Type B pancreatic cell (in vitro differentiated cells): Measurements from ENCODE around the gene BNIP2. TPM values are rescaled to one million over a fixed set of nuclear protein-coding genes. Genes with fewer than 3 reads are reported as not detected.

Experiments
- DNase-seq: peaks from one replicate; pipeline ENCODE4 v3.0.0; 2021; ENCODE audit warnings: mixed read lengths; ENCODE audit not compliant: unreplicated experiment; ENCODE audit errors: extremely low spot score
- H3K27ac Mint-ChIP-seq: 2 replicates; pipeline ENCODE4 v1.8.0; 2021; ENCODE audit warnings: mild to moderate bottlenecking, mixed read lengths
- H3K27me3 Mint-ChIP-seq: 2 replicates; pipeline ENCODE4 v1.8.0; 2021; ENCODE audit warnings: mixed read lengths
- H3K36me3 Mint-ChIP-seq: 2 replicates; pipeline ENCODE4 v1.8.0; 2021; ENCODE audit warnings: mixed read lengths
- H3K4me1 Mint-ChIP-seq: one replicate; pipeline ENCODE4 v1.8.0; 2021; ENCODE audit warnings: mixed read lengths; ENCODE audit not compliant: unreplicated experiment
- H3K4me3 Mint-ChIP-seq: 2 replicates; pipeline ENCODE4 v1.8.0; 2021; ENCODE audit warnings: mild to moderate bottlenecking, mixed read lengths
- H3K9me3 Mint-ChIP-seq: 2 replicates; pipeline ENCODE4 v1.8.0; 2021; ENCODE audit warnings: mixed read lengths
- CTCF ChIP-seq: fragments of 200-600 bp; sonication (generic); conservative IDR thresholded peaks from 2 replicates; pipeline ENCODE4 v1.5.0; 2021; ENCODE audit warnings: antibody characterized with exemption, mild to moderate bottlenecking
- total RNA-seq: library from RNA; stranded (reverse); gene quantifications from 2 replicates; pipeline ENCODE4 v1.2.1, GENCODE V29; 2021; ENCODE audit warnings: low replicate concordance

Gene BNIP2
- total RNA-seq, 1 donor from 2014 or later: 37.6 TPM

DNA sequence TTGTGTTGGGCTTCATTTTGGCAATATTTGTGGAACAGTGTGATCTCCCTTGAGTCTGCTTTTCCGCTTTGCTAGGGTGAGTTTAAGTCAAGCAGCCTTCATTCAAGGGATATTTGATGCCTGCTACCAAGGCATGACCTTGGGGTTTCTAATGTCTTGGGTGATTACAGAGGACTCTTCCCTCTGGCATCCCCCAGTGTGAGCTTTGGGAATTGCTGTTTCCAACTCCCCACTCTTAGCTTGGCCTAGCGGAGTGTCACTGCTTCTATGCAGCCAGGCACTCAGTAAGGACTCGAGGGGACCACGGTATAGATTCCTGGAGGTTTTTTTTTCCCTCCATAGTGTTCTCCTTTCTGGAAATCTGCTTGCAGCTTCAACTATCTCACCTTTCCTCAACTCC lies 56.4 kb downstream of the BNIP2 start:
- no peaks in the 10 kb centered on the region for H3K9me3 Mint-ChIP-seq
- DNase-seq: no peak
- TF ChIP-seq CTCF: peak; percentile 58
- H3K36me3 Mint-ChIP-seq: peaks cover 12% of the 10 kb centered on the region
- no peak overlapping the region for H3K4me3 Mint-ChIP-seq
- H3K4me1 Mint-ChIP-seq: peaks cover 8% of the 10 kb centered on the region
- no peak overlapping the region for H3K27ac Mint-ChIP-seq
- no peaks in the 10 kb centered on the region for H3K27me3 Mint-ChIP-seq

DNA sequence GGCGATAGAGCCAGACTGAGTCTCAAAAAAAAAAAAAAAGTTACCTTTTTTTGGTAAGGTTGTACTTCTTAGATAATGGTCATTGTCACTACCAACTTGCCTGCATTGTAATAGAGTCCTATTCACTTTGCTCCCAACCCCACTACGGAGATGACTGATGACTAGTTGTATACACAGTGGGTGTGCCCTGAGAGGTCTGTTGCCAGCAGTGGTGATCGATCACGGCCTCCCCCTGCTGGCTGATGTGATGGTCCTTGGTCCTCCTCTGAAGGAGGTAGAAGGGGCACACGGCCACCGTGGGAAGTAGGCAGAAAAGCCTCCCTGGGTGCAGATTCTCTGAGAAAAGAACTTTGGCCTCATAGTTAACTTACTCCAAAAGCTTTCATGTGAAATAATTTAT lies 66.8 kb downstream of the BNIP2 start:
- Mint-ChIP-seq H3K36me3 (no peaks in the 10 kb centered on the region), H3K9me3 (no peaks in the 10 kb centered on the region), H3K4me1 (peaks cover under 1% of the 10 kb centered on the region), H3K27ac (no peak overlapping the region), H3K4me3 (no peak overlapping the region), H3K27me3 (no peaks in the 10 kb centered on the region)
- peak; percentile 65 for TF ChIP-seq CTCF
- no peak for DNase-seq

- no peaks in the 10 kb centered on the region for H3K9me3 Mint-ChIP-seq
- no peaks in the 10 kb centered on the region for H3K36me3 Mint-ChIP-seq
- H3K4me3 Mint-ChIP-seq: no peak overlapping the region
- TF ChIP-seq CTCF: no peak
- H3K4me1 Mint-ChIP-seq: peaks cover 14% of the 10 kb centered on the region
- no peak for DNase-seq
- no peak overlapping the region for H3K27ac Mint-ChIP-seq
- H3K27me3 Mint-ChIP-seq: no peaks in the 10 kb centered on the region
Measured at GRCh38 chr15:59618406-59618805, 70.7 kb downstream of the BNIP2 start.

DNA sequence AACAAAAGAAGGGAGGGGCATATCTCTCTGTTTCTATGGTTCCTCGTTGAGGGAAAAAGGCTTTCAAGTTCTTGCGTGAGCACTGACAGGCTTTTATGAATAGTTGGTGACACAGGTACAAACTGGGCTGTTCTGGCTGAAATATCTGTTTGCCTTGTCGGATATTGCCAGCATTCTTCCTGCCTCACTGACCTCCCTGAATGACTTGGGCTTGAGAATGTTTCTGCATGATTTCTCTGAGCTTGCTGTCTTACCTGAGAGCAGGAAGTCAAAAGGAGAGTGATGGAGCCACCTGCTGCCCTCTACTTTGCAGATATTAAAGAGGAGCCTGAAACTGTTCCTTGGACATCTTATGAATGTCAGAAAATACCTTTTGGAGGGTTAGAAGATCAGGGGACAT lies 72.7 kb downstream of the BNIP2 start:
- Mint-ChIP-seq H3K36me3 (no peaks in the 10 kb centered on the region), H3K4me3 (peak overlapping the region; percentile 71), H3K9me3 (peaks cover under 1% of the 10 kb centered on the region), H3K4me1 (peaks cover 18% of the 10 kb centered on the region), H3K27me3 (peaks cover 7% of the 10 kb centered on the region), H3K27ac (peak overlapping the region; percentile 72)
- no peak for DNase-seq
- no peak for TF ChIP-seq CTCF

- no peak for DNase-seq
- TF ChIP-seq CTCF: no peak
- H3K4me3 Mint-ChIP-seq: peak overlapping the region; percentile 71
- H3K36me3 Mint-ChIP-seq: no peaks in the 10 kb centered on the region
- H3K27ac Mint-ChIP-seq: peak overlapping the region; percentile 38
- H3K9me3 Mint-ChIP-seq: peaks cover 3% of the 10 kb centered on the region
- H3K27me3 Mint-ChIP-seq: peaks cover 7% of the 10 kb centered on the region
- H3K4me1 Mint-ChIP-seq: peaks cover 21% of the 10 kb centered on the region
Measured at GRCh38 chr15:59615661-59616060, 73.5 kb downstream of the BNIP2 start.

- TF ChIP-seq CTCF: no peak
- H3K9me3 Mint-ChIP-seq: peaks cover 3% of the 10 kb centered on the region
Measured at GRCh38 chr15:59614153-59614552, 75.0 kb downstream of the BNIP2 start.

More at GRCh38 chr15:59614153-59614552, 75.0 kb downstream of the BNIP2 start:
- Mint-ChIP-seq H3K27ac (no peak overlapping the region), H3K4me1 (peaks cover 21% of the 10 kb centered on the region), H3K36me3 (no peaks in the 10 kb centered on the region), H3K4me3 (peak overlapping the region; percentile 22), H3K27me3 (peaks cover 9% of the 10 kb centered on the region)
- DNase-seq: no peak
